Activated naive CD4-positive, alpha-beta T cell treated with anti-CD3 and anti-CD28 coated beads, Interleukin-2, amount 10 ng/mL, durations not matched to agents 7 days and 5 days (primary cell): ENCODE data around the gene BRK1.
"Not testable (repeated sequence)": the region's sequence is repeated elsewhere in the genome, so short reads cannot be mapped to it uniquely, and the experiment has no call there.

ENCODE experiments used
- CTCF ChIA-PET: fragments of 350-600 bp; sonication (Branson Sonifier 250); formaldehyde crosslinking; loops from one replicate; lab custom pipeline; 2021; ENCODE audit warnings: antibody characterized with exemption; lab: Charles Lee
- DNase-seq: peaks from one replicate; pipeline ENCODE4 v3.0.0-alpha.2; 2020
- H3K27ac Mint-ChIP-seq: one replicate; pipeline ENCODE4 v1.8.0; 2021; ENCODE audit warnings: mild to moderate bottlenecking, moderate library complexity, mixed read lengths
- H3K27me3 Mint-ChIP-seq: one replicate; pipeline ENCODE4 v1.8.0; 2021; ENCODE audit warnings: mild to moderate bottlenecking, mixed read lengths
- H3K36me3 Mint-ChIP-seq: one replicate; pipeline ENCODE4 v1.8.0; 2021; ENCODE audit warnings: mixed read lengths
- H3K4me1 Mint-ChIP-seq: one replicate; pipeline ENCODE4 v1.8.0; 2021; ENCODE audit warnings: mixed read lengths
- H3K4me3 Mint-ChIP-seq: one replicate; pipeline ENCODE4 v1.8.0; 2021; ENCODE audit warnings: mild to moderate bottlenecking, moderate library complexity, mixed read lengths
- H3K9me3 Mint-ChIP-seq: one replicate; pipeline ENCODE4 v1.8.0; 2021; ENCODE audit warnings: mixed read lengths

BRK1 gene

DNA sequence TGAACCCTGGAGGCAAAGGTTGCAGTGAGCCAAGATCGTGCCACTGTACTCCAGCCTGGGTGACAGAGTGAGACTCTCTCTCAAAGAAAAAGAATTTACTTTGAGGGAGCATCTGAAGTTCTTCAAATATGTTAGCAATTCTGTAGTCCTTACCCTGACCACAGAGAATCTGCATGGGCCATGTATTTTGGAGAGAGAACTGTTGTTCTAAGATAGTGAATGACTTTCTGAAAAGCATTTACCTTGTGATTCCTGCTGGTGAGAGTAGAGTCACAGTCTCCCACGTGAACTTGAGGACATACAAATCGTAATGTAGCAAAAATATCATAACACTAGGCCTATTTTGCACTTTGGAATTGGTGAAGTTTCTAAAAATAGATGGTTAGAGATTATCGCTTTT, 3.9 kb downstream of the BRK1 start:
- Mint-ChIP-seq H3K36me3 (peaks cover 34% of the 10 kb centered on the region), H3K9me3 (no peaks in the 10 kb centered on the region), H3K4me3 (no peak overlapping the region), H3K4me1 (peaks cover 50% of the 10 kb centered on the region), H3K27me3 (no peaks in the 10 kb centered on the region), H3K27ac (no peak overlapping the region)
- CTCF ChIA-PET, result no interaction called here
- no peak for DNase-seq

DNA sequence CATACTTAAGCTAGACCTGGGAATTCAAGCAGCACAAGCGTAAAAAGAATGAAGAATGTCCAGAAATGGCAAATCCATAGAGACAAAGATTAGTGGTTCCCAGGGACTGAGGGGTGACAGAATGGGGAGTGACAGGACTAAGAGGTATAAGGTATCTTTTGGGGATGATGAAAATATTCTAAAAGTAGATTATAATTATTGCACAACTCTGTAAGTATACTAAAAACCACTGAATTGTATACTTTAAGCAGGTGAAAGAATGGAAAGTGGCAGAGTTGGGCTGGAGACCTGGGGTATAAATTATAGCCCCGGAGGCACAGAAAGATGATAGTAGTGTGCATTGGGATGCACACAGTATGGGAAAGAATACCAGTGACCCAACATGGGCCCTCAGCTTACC, 5.6 kb downstream of the BRK1 start:
- Mint-ChIP-seq H3K27me3 (no peaks in the 10 kb centered on the region), H3K9me3 (no peaks in the 10 kb centered on the region), H3K4me3 (no peak overlapping the region), H3K36me3 (peaks cover 42% of the 10 kb centered on the region), H3K4me1 (peaks cover 43% of the 10 kb centered on the region), H3K27ac (no peak overlapping the region)
- CTCF ChIA-PET, result interaction anchor here (1.0 kb wide), 1 partner anchor 202 kb away, joined by 3 read pairs; no protein-coding TSS in a partner anchor
- no peak for DNase-seq

DNA sequence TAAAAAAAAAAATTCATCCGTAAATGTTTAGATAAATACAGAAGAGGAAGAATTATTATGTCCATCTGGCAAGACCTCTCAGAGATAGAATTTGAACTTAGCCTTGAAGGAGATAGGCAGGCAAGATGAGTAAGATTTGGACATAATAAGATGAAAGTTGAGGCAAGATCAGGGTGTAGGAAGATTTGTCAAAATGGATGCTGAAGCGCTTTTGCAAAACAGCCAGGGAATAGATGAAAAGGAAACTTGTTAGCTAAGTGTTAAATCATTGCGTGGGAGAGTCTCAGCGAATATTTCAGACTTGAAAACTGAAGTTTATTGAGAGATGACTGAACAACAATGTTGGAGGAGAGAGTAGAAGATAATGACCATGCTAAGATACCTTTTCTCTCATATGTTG, 7.2 kb downstream of the BRK1 start:
- Mint-ChIP-seq H3K4me3 (no peak overlapping the region), H3K9me3 (no peaks in the 10 kb centered on the region), H3K36me3 (peaks cover 52% of the 10 kb centered on the region), H3K27me3 (no peaks in the 10 kb centered on the region), H3K4me1 (peaks cover 30% of the 10 kb centered on the region), H3K27ac (no peak overlapping the region)
- DNase-seq, result no peak
- CTCF ChIA-PET, result interaction anchor here (1.5 kb wide), 1 partner anchor 101 kb away, joined by 4 read pairs; no protein-coding TSS in a partner anchor

DNA sequence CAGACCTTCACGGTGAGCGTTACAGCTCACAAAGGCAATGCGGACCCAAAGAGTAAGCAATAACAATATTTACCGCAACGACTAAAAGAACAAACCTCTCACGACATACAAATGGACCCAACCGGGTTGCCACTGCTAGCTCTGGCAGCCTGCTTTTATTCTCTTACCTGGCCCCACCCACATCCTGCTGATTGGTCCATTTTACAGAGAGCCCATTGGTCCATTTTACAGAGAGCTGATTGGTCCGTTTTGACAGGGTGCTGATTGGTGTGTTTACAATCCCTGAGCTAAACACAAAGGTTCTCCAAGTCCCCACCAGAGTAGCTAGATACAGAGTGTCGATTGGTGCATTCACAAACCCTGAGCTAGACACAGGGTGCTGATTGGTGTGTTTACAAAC, 20.4 kb downstream of the BRK1 start:
- not testable (repeated sequence) for H3K27me3 Mint-ChIP-seq, H3K4me3 Mint-ChIP-seq, H3K27ac Mint-ChIP-seq, H3K9me3 Mint-ChIP-seq, H3K36me3 Mint-ChIP-seq
- DNase-seq, result peak; percentile 24
- CTCF ChIA-PET, result interaction anchor here (1.5 kb wide), 1 partner anchor 88 kb away, joined by 4 read pairs; no protein-coding TSS in a partner anchor
- H3K4me1 Mint-ChIP-seq, result peaks cover 17% of the 10 kb centered on the region

DNA sequence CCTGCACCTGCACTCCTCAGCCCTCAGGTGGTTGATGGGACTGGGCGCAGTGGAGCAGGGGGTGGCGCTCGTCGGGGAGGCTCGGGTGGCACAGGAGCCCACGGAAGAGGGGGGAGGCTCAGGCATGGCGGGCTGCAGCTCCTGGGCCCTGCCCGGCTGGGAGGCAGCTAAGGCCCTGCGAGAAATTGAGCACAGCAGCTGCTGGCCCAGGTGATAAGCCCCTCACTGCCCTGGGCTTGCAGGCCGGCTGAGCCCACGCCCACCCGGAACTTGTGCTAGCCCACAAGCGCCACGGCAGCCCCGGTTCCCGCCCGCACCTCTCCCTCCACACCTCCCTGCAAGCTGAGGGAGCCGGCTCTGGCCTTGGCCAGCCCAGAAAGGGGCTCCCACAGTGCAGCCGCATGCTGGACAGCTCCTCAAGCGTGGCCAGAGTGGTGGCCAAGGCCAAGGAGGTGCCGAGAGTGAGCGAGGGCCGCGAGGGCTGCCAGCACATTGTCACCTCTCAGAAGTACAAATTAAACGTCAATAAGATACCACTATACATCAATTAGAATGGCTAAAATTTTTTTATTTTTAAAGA, 21.0 kb downstream of the BRK1 start:
- Mint-ChIP-seq H3K27ac (no peak overlapping the region), H3K4me3 (no peak overlapping the region), H3K4me1 (peaks cover 22% of the 10 kb centered on the region), H3K36me3 (no peaks in the 10 kb centered on the region), H3K27me3 (peaks cover under 1% of the 10 kb centered on the region), H3K9me3 (no peaks in the 10 kb centered on the region)
- no peak for DNase-seq
- CTCF ChIA-PET, result no interaction called here

DNA sequence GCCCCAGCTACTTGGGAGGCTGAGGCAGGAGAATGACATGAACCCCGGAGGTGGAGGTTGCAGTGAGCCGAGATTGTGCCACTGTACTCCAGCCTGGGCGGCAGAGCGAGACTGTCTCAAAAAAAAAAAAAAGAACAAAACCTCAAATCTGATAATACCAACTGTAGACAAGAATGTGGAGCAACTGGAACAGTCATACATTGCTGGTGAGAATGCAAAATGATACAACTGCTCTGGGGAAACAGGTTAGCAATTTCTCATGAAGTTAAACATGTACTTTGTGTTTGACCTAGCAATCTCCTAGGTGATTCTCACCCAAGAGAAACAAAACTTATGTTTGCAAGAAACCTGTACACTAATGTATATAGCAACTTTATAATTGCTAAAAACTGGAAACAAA, 21.7 kb downstream of the BRK1 start:
- Mint-ChIP-seq H3K36me3 (no peaks in the 10 kb centered on the region), H3K4me1 (peaks cover 22% of the 10 kb centered on the region), H3K27me3 (peaks cover 3% of the 10 kb centered on the region), H3K4me3 (no peak overlapping the region), H3K9me3 (no peaks in the 10 kb centered on the region), H3K27ac (no peak overlapping the region)
- CTCF ChIA-PET, result no interaction called here
- no peak for DNase-seq

DNA sequence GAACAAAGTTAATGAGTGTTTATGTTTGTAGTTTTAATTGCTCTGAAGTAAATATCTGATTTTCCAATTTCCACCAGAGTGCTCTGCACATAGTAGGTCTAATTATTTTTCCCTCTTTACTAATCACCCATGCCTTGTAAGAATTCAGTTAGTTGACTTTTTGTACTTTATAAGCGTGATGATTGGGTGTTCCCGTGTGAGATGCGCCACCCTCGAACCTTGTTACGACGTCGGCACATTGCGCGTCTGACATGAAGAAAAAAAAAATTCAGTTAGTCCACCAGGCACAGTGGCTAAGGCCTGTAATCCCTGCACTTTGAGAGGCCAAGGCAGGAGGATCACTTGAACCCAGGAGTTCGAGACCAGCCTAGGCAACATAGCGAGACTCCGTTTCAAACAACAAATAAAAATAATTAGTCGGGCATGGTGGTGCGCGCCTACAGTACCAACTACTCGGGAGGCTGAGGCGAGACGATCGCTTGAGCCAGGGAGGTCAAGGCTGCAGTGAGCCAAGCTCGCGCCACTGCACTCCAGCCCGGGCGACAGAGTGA, 25.6 kb downstream of the BRK1 start:
- DNase-seq, result no peak
- Mint-ChIP-seq H3K9me3 (no peaks in the 10 kb centered on the region), H3K36me3 (peaks cover 16% of the 10 kb centered on the region), H3K4me1 (peaks cover 37% of the 10 kb centered on the region), H3K27me3 (peaks cover 3% of the 10 kb centered on the region), H3K4me3 (peak overlapping the region; percentile 83), H3K27ac (peak overlapping the region; percentile 97)
- CTCF ChIA-PET, result no interaction called here

DNA sequence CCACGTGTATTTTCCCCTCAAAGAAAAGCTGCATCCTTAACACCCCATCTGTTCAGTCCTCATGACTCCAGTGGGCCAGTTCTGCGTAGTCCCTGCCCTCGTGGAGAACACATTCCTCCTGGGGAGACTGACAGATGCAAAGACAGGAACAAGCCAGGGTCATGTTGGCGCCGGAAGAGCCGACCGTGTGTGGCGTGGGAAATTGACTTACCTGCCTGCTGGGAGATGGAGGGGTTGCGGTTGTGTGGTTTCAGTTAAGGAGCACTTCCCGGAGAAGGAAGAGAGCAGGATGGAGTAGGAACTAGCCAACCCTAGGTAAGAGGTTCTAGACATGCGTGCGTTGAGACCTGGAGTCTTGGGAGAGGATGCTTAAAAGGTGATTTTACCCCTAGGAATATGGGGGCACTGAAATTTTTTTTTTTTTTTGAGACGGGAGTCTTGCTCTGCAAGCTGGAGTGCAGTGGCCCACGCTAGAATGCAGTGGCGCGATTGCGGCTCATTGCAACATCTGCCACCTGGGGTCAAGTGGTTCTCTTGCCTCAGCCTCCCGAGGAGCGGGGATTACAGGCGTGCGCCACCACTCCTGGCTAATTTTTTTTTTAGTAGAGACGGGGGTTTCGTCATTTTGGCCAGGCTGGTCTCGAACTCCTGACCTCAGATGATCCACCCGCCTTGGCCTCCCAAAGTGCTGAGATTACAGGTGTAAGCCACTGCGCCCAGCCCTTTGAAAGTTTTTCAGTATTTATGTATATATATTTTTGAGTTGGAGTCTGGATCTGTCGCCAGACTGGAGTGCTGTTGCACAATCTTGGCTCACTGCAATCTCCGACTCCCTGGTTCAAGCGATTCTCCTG, 27.5 kb downstream of the BRK1 start:
- peaks cover 45% of the 10 kb centered on the region for H3K4me1 Mint-ChIP-seq
- peaks cover 3% of the 10 kb centered on the region for H3K27me3 Mint-ChIP-seq
- CTCF ChIA-PET, result interaction anchor here (1.2 kb wide), 1 partner anchor 121 kb away, joined by 4 read pairs; no protein-coding TSS in a partner anchor
- peak; percentile 39 for DNase-seq
- H3K36me3 Mint-ChIP-seq, result peaks cover 23% of the 10 kb centered on the region
- H3K4me3 Mint-ChIP-seq, result peak overlapping the region; percentile 83
- peak overlapping the region; percentile 97 for H3K27ac Mint-ChIP-seq
- no peaks in the 10 kb centered on the region for H3K9me3 Mint-ChIP-seq

DNA sequence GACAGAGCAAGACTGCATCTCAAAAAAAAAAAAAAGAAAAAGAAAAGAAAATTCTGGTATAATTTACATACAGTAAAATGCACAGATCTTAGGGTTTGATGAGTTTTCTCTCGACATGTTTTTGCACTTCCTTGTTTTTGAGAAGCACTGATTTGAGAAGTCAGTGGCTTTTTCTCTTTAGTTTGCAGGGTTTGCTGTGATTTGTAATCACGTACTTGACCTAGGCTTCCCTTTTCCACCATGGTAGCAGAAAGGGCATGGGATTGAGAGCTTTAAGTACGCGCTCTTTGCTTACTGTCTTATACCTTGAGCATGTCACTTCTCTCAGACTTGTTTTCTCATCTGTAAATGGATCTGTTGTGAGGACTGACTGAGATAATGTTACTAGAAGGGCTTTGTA, 30.2 kb downstream of the BRK1 start:
- Mint-ChIP-seq H3K4me1 (peaks cover 45% of the 10 kb centered on the region), H3K36me3 (peaks cover 42% of the 10 kb centered on the region), H3K27ac (no peak overlapping the region), H3K9me3 (no peaks in the 10 kb centered on the region), H3K4me3 (peak overlapping the region; percentile 33), H3K27me3 (peaks cover 3% of the 10 kb centered on the region)
- DNase-seq, result no peak
- CTCF ChIA-PET, result interaction anchor here (1.1 kb wide), 1 partner anchor 48 kb away, joined by 3 read pairs; no protein-coding TSS in a partner anchor

DNA sequence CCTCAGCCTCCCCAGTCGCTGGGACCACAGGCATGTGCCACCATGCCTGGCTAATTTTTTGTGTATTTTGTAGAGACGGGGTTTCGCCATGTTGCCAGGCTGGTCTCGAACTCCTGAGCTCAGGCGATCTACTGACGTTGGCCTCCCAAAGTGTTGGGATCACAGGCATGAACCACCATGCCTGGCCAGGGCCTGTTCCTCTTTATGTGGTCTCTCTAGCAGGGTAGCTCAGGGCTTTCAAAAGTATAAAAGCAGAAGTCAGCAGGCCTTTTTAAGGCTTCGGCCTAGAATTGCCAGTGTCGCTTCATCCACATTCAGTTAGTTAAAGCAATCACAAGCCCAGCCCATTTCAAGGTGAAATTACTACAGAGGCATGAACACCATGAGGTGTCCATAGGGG, 33.8 kb downstream of the BRK1 start:
- Mint-ChIP-seq H3K4me3 (no peak overlapping the region), H3K36me3 (peaks cover 50% of the 10 kb centered on the region), H3K27ac (no peak overlapping the region), H3K9me3 (no peaks in the 10 kb centered on the region), H3K27me3 (no peaks in the 10 kb centered on the region), H3K4me1 (peaks cover 22% of the 10 kb centered on the region)
- CTCF ChIA-PET, result interaction anchor here (1.1 kb wide), 1 partner anchor 13 kb away, joined by 4 read pairs; no protein-coding TSS in a partner anchor
- DNase-seq, result no peak

DNA sequence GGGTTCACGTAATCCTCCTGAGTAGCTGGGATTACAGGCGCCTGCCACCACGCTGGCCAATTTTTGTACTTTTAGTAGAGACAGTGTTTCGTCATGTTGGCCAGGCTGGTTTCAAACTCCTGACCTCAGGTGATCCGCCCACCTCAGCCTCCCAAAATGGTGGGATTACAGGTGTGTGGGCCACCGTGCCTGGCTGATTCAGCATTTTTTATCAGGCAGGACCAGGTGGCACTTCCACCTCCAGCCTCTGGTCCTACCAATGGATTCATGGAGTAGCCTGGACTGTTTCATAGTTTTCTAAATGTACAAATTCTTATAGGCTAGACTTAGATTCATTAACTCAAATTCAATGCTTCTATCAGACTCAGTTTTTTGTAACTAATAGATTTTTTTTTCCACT, 35.5 kb downstream of the BRK1 start:
- peaks cover 59% of the 10 kb centered on the region for H3K36me3 Mint-ChIP-seq
- H3K27ac Mint-ChIP-seq, result no peak overlapping the region
- H3K4me3 Mint-ChIP-seq, result no peak overlapping the region
- CTCF ChIA-PET, result interaction anchor here (2.5 kb wide), 1 partner anchor 73 kb away, joined by 8 read pairs; no protein-coding TSS in a partner anchor
- peaks cover 8% of the 10 kb centered on the region for H3K4me1 Mint-ChIP-seq
- DNase-seq, result no peak
- H3K27me3 Mint-ChIP-seq, result no peaks in the 10 kb centered on the region
- H3K9me3 Mint-ChIP-seq, result no peaks in the 10 kb centered on the region

DNA sequence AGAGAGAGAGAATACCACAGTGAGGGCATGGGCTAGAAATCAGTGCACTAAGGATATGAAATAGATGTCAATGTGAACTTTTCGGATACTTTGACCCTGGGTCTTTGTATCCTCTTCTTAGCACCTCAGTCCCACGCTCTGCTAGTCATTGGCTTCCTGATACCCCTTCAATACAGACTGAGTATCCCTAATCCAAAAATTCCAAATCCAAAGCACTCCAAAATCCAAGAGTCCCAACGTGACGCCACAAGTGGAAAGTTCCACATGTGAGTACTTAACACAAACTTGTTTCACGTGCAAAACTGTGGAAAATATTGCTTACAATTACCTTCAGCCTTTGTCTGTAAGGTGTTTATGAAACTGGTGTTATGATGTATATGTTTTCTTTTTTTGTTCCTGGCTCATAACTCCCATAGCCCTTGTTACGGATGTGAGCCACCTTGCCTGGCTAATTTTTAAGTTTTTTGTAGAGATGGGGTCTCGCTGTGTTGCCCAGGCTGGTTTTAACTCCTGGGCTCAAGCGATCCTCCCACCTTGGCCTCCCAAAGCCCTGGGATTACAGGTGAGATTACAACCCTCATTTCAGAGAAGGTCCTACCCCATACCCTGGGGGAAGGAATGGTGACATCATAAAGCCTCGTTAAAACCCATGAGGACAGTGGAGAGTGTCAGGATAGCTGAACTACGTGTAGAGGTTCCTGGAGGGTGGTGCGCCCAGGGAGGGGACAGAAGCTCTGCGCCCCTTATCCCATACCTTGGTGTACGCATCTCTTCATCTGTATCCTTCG, 39.1 kb downstream of the BRK1 start:
- H3K36me3 Mint-ChIP-seq, result peaks cover 45% of the 10 kb centered on the region
- H3K4me1 Mint-ChIP-seq, result no peaks in the 10 kb centered on the region
- H3K27ac Mint-ChIP-seq, result no peak overlapping the region
- CTCF ChIA-PET, result no interaction called here
- no peaks in the 10 kb centered on the region for H3K9me3 Mint-ChIP-seq
- DNase-seq, result no peak
- no peak overlapping the region for H3K4me3 Mint-ChIP-seq
- H3K27me3 Mint-ChIP-seq, result no peaks in the 10 kb centered on the region

DNA sequence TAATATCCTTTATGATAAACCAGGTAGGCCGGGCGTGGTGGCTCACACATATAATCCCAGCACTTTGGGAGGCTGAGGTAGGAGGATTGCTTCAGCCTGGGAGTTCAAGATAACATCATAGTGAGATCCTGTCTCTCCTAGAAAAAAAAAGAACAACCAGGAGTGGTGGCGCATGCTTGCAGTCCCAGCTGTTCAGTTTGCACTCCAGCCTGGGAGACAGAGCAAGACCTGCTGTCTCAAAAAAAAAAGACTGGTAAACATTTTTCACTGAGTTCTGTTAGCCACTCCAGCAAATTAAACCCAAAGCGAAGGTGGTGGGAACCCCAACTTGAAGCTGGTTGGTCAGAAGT, 39.6 kb downstream of the BRK1 start:
- Mint-ChIP-seq H3K9me3 (no peaks in the 10 kb centered on the region), H3K27ac (no peak overlapping the region), H3K4me1 (no peaks in the 10 kb centered on the region), H3K36me3 (peaks cover 40% of the 10 kb centered on the region), H3K27me3 (no peaks in the 10 kb centered on the region), H3K4me3 (no peak overlapping the region)
- CTCF ChIA-PET, result interaction anchor here (0.6 kb wide), 1 partner anchor 93 kb away, joined by 4 read pairs; the partner anchor contains the start of gene TATDN2
- DNase-seq, result no peak

DNA sequence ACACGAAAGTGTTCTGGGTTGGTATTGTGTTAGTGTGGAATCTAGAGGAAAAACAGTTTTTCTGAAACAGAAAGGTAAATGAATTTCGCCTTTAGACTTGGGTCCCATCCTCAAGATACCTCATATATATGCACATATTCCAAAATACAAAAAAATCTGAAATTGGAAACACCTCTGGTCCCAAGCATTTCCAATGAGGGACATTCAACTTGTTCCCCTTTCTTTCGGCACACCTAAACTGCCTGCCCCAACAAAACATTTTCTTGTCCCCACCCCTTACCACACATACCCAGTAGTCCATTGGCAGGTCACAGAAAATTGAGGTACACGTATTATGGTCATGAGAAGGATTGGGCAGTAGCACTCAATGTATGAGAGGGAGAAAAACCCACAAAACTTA, 40.2 kb downstream of the BRK1 start:
- no peak overlapping the region for H3K4me3 Mint-ChIP-seq
- H3K27me3 Mint-ChIP-seq, result no peaks in the 10 kb centered on the region
- CTCF ChIA-PET, result interaction anchor here (0.6 kb wide), 1 partner anchor 93 kb away, joined by 4 read pairs; the partner anchor contains the start of gene TATDN2
- peaks cover 34% of the 10 kb centered on the region for H3K36me3 Mint-ChIP-seq
- H3K4me1 Mint-ChIP-seq, result no peaks in the 10 kb centered on the region
- no peaks in the 10 kb centered on the region for H3K9me3 Mint-ChIP-seq
- no peak overlapping the region for H3K27ac Mint-ChIP-seq
- no peak for DNase-seq
